Measurements from ENCODE around the gene GCNT2. TPM values are rescaled to one million over a fixed set of nuclear protein-coding genes. Genes with fewer than 3 reads are reported as not detected.
A peak's percentile ranks its signal among the peaks of the same experiment; 100 is the strongest.

GCNT2 gene
- total and polyA plus RNA-seq, 12 donors, result 5.1 to 67.9 (median 45.0) TPM

- Histone ChIP-seq H3K9me3 (no peaks in the 10 kb centered on the region), H3K4me3 (peak overlapping the region in 1 of 10 donors; percentile 50), H3K36me3 (no peaks in the 10 kb centered on the region), H3K27ac (peak overlapping the region in 2 of 10 donors; percentile 72 to 80), H3K4me1 (peaks cover 4 to 59% (median 24%) of the 10 kb centered on the region in 9 donors), H3K27me3 (peaks cover 0 to 11% (median 0%) of the 10 kb centered on the region in 7 donors)
- WGBS, 2 donors, result 43 to 54% methylated on average over 6 of the region's 6 CpGs
- no peak for TF ChIP-seq CTCF (IDR thresholded peaks at IDR 0.05)
- DNase-seq, result no peak
- ATAC-seq, result no peak
- intact Hi-C loops (cut with DNase I), result loop anchor here in 2 of 10 donors (1.0 to 5.0 kb wide), 2 partner anchors 34 to 45 kb away; no protein-coding TSS in a partner anchor
These were observed 35.8 kb downstream of the GCNT2 start for GRCh38 chr6:10556992-10557391.

GRCh38 chr6:10557913-10558312 is 36.8 kb downstream of the GCNT2 start:
- peaks cover 4 to 62% (median 25%) of the 10 kb centered on the region in 9 donors for H3K4me1 ChIP-seq
- no peak for DNase-seq
- no peak for TF ChIP-seq CTCF (IDR thresholded peaks at IDR 0.05)
- intact Hi-C loops (cut with DNase I), result loop anchor here in 1 of 10 donors (5.0 kb wide), 1 partner anchor 46 kb away; no protein-coding TSS in a partner anchor
- H3K27me3 ChIP-seq, result peaks cover 0 to 11% (median 0%) of the 10 kb centered on the region in 7 donors
- H3K36me3 ChIP-seq, result no peaks in the 10 kb centered on the region
- no peak for ATAC-seq
- H3K9me3 ChIP-seq, result no peaks in the 10 kb centered on the region
- H3K27ac ChIP-seq, result peak overlapping the region in 5 of 10 donors; percentile 5 to 80 (median 44)
- H3K4me3 ChIP-seq, result no peak overlapping the region

GRCh38 chr6:10558565-10558964 is 37.4 kb downstream of the GCNT2 start:
- WGBS, 2 donors, result 44 to 53% methylated on average over 10 of the region's 10 CpGs
- TF ChIP-seq CTCF (IDR thresholded peaks at IDR 0.05), result no peak
- Histone ChIP-seq H3K27ac (peak overlapping the region in 5 of 10 donors; percentile 12 to 80 (median 44)), H3K36me3 (no peaks in the 10 kb centered on the region), H3K27me3 (peaks cover 0 to 11% (median 0%) of the 10 kb centered on the region in 7 donors), H3K4me1 (peaks cover 4 to 62% (median 25%) of the 10 kb centered on the region in 9 donors), H3K9me3 (no peaks in the 10 kb centered on the region), H3K4me3 (no peak overlapping the region)
- intact Hi-C loops (cut with DNase I), result loop anchor here in 1 of 10 donors (5.0 kb wide), 1 partner anchor 46 kb away; no protein-coding TSS in a partner anchor
- DNase-seq (peak; percentile 22 to 43), ATAC-seq (peak in 5 of 8 donors; percentile 41 to 82 (median 59))

GRCh38 chr6:10559522-10560152 is 38.5 kb downstream of the GCNT2 start:
- intact Hi-C loops (cut with DNase I), result loop anchor here in 1 of 10 donors (5.0 kb wide), 1 partner anchor 47 kb away; no protein-coding TSS in a partner anchor
- no peaks in the 10 kb centered on the region for H3K36me3 ChIP-seq
- no peak for ATAC-seq
- TF ChIP-seq CTCF (IDR thresholded peaks at IDR 0.05), result no peak
- peaks cover 4 to 59% (median 25%) of the 10 kb centered on the region in 9 donors for H3K4me1 ChIP-seq
- H3K9me3 ChIP-seq, result no peaks in the 10 kb centered on the region
- H3K4me3 ChIP-seq, result no peak overlapping the region
- peaks cover 0 to 11% (median 0%) of the 10 kb centered on the region in 7 donors for H3K27me3 ChIP-seq
- peak overlapping the region in 2 of 10 donors; percentile 37 to 80 for H3K27ac ChIP-seq
- no peak for DNase-seq
- 67 to 68% methylated on average over 9 of the region's 9 CpGs for whole genome bisulfite sequencing, 2 donors
